GM21723 (cell line): ENCODE results near the gene ZFP90.
A peak's percentile ranks its signal among the peaks of the same experiment; 100 is the strongest.
"Not testable (repeated sequence)": the region's sequence is repeated elsewhere in the genome, so short reads cannot be mapped to it uniquely, and the experiment has no call there.

ENCODE experiments used
- ATAC-seq: cut with Tn5 transposase; IDR thresholded peaks from one replicate; pipeline ENCODE4 v1.9.1; 2021; ENCODE audit warnings: mild to moderate bottlenecking, moderate library complexity; ENCODE audit not compliant: unreplicated experiment

Gene ZFP90

DNA sequence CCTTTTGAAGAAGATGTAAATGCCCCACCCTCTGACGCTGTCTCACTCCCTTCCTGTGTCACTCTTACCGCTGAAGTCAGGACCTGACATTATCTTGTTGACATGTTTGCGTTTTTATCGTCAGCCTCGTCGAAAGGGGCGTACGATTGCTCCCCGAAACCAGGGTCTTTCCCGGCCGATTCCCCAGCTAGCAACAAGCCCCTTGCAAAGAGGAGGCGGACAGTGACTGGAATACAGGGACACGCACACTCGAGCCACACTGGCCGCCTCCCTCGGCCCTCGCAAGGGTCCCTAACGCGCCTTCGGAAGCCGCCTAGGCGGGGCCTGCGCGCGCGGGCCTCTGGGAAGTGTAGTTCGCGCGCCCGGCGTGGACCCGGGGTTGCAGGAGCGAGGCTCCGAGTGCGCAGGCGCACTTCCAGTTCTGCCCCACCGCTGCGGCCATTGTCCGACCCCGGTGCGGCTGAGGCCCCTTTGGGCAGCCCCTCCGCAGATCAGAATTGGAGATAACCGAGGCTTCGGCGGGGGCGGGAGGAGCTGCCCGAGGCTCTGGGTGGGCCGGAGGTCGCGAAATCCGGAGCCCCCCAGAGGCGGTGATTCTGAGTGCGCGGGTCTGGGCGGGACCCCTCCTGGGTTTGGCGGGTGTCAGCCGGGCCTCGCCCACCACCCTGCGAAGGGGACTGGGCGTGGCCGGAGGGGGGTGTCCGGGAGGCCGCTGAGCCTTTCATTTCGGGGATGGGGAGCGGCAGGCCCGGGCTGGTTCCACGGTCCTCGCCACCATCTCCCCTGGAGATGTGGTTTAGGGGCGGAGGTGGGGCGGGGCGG lies at the start of gene ZFP90:
ZFP90 (plus strand) TSS at position 412 of the 822 bp plus-strand sequence. CDS start 502 bp downstream, outside the sequence.
- peak; percentile 81 for ATAC-seq

DNA sequence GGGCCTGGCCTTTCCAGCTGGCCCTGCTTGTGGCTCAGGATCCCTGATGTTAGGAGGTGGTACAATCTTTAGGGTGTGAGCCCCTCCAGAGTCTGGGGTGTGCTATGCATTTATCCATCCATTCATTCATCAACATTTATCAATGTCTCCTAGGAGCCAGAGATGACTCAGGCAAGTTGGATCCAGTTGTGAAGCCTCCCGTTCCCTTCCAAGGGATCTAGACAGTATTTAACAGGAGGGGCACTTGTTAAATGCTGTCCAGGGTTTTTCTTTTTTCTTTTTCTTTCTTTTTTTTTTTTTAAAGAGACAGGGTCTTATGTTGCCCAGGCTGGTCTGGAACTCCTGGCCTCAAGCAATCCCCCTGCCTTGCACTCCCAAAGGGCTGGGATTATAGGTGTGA lies 48.7 kb upstream of the ZFP90 start:
- no peak for ATAC-seq

DNA sequence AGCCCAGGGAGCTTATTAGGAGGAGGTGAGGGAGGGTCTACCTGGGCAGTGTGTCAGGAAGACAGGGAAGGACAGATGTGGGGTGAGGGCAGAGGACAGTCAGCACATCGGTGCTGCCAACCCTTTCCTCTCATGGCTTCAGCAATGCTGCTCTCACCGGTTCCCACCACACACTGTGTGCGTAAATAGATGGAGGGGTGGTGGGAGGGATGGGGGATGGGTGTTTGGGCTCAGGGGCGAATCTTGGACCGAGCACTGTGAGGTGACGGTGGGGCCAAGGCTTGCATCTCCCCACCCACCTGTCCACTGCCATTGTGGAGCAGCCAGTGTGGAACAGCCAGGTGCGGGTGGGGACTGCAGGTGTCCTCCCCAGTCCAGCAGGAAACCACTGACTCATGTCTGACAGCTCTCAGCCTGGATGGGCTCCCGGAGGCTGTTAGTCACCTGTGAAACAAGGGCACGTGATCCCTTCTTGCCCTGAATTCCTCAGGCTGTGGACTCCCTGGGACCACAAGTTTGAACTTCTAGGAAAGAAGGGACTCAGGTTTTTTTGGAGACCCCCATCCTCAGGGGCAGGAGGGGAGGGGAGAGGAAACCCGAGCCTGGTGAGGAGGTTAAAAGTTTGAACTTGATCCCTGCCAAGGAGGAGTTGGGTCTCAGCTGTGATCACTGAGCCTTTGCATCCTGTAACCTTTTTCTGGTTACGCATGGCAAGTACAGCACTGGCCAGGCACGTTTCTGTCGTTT lies 48.1 kb upstream of the ZFP90 start:
- no peak for ATAC-seq

DNA sequence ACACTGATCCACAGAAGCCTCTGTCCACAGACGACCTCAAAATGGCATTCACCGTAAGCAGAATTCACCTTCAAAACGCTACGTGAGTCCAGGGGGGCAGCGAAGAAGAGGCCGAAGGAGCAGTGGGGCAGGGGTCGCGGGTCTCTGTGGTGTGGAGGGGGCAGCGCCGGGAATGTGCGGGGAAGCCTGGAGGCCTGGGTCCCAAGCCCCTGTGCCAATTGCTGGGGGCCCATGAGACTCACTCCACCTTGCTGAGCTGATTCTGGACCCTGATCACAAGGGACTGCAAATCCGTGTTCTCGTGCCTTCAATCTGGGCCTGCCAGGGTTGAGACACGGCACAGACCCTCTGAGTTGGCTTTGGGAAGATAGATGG lies 47.5 kb upstream of the ZFP90 start:
- no peak for ATAC-seq

DNA sequence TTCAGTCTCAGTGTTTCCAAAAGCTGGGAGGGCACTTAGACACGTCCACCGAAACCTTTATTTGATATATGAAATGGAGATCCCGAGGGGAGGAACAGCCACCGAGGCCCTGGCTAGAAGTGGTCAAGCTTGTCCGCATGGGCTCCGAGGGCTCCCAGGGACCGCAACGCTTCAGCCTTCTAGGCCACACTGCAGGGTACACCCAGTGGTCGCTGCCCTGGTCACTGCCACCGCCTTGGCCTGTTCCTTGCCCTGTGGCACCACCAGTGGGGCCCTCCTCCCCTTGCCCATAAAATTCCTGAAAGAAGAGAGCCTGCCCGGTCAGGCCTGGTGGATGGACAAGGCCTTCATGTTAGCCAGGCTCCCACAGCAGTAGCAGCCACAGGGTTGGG lies 46.9 kb upstream of the ZFP90 start:
- no peak for ATAC-seq

DNA sequence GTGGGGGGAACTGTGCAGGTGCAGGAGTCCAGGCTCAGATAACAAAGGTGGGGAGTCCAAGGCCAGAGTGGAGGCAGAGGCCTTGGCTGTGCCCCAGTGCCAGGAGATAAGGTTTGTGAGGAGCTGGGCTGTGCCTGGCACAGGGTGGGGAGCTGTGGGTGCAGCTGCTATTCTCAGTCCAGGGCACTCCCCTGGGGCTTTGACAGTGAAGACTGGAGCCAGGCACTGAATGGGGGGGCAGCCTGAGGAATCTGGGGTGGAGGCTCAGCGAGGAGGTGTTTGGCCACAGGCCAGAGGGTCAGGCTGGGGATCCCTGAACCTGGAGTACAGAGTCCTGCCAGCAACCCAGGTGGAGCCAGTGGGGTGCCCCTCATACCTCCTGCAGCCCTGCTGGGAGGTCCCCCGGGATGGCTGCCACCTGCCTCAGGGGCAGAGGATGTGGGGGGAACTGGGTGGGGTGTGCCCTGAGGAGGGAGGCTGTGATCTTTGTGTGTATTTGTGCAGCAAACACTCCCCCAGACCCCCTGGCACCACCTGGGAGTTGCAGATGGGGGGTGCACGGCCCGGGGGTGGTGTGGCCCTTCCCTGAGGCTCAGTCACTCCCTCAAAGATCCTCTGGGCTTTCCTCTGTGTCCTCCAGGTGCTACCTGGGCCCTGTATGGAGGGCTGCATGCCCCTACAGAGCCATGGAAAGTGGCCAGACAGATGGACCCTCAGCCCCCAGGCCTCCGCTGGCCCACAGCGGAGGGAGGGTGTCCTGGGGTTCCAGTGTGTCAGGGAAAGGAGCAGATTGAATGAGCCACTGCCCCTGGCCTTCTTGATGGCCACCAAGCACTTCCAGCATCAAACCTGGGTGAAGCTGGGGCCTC lies 46.3 kb upstream of the ZFP90 start:
- ATAC-seq = no peak

DNA sequence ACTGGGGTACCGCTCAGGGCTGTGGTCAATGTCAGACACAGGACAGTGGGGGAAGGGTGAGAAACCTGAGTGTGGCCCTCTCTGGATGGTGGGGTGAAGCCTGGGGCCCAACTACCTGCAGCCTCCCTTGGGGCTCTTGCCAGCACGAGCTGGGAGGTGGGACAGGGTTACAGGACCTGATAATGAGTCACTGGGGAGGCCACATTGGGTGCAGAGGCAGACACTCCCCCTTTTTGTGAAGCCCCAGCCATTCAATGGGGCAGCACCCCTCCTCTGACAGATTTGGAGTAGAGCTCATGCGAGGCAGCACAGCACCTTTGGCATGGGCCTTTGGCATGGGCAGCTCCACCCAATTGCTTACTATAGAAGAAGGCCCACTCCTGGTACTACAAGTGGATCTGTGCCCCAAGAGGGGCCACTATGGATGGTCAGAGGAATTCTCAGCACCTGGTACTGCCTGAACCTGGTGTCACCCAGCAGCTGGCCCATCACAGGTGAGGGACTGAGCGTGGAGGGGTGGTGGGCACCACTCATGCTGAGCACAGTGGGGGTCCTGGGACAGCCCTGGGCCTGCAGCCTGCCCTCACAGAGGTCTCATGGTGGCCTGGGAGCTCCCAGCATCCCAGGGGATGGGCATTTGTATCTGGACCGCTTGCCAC lies 45.5 kb upstream of the ZFP90 start:
- no peak for ATAC-seq

DNA sequence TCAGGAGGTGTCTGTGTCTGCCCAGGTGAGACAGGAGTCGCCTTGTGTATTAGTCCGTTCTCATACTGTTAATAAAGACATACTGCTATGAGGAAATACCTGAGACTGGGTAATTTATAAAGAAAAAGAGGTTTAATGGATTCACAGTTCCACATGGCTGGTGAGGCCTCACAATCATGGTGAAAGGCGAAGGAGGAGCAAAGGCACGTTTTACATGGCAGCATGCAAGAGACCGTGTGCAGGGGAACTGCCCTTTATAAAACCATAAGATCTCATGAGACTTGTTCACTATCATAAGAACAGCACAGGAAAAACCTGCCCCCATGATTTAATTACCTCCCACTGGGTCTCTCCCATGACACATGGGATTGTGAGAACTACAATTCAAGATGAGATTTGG lies 44.8 kb upstream of the ZFP90 start:
- ATAC-seq = not testable (repeated sequence)

DNA sequence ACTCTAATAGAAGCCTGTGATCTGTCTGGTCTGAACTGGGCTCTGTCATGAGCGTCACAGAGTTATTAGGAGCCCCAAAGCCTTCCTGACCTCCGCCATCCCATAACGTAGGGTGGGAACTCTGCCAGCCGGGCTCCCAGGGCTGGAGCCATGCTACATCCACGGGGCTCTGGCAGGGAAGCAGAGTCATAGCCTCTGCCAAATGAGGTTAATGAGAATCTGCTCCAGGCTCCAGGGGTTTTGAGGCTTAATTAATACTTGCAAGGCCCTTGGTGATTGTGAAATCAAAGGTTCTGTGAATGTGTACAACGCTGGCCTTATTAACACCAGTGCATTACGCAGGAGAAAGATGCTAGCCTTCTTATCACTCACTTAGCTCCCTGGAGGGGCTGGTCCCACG lies 42.4 kb upstream of the ZFP90 start:
- ATAC-seq = no peak

DNA sequence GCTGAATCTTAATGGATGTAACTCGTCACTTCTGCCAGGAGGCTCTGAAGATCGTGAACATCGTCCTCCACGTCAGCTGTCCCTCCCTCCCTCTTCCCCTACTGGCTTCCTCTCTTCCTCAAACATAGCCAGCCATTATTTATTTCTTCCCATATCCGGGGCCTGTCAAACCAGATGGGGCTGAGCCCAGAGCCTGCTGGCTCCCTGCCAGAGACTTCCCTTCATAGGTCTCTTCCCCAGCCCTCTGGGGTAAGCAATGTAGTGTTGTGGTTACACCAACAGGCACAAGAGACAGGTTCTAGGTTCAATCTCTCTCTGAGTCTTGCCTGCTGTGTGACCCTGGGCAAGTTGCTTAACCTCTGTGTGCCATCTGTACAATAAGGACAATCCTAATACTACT lies 40.1 kb upstream of the ZFP90 start:
- no peak for ATAC-seq

DNA sequence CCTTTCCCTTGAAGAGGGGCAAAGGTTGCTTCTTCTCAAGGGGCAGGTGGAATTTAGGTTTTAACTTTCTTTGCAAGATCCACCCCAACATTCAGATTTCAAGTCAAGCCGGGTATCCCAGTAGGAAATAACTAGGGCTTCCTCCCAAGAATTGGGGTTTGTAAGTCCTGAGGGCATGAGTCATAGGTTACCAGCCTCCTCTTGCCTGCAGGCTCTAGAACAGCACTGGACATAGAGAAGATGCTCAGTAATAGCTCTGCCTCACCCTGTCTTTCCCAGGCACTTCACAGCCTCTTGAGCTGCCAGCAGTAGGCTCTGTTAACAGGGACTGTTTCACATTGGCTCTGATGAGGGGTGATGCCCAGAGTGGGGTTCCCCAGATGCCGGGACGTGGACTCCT lies 35.8 kb upstream of the ZFP90 start:
- ATAC-seq = no peak

DNA sequence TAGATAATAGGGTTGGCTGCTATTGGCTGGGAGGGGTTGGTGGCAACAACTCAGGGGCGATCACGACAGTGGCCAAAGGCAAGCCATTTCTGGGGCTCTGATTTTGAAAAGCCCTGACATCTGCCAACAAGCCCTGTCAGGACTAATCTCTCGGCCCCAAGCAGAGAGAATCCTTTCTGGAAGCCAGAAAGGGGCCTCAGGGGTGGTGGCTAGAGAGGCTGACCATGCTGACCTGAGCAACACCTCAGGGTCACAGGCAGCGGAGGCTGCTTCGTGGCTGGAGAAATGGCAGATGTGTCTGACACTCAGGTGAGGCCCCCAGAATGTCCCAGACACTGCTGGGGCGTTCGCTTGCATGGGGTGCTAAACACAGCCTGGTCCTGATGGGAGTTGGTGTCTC lies 35.0 kb upstream of the ZFP90 start:
- ATAC-seq = no peak

DNA sequence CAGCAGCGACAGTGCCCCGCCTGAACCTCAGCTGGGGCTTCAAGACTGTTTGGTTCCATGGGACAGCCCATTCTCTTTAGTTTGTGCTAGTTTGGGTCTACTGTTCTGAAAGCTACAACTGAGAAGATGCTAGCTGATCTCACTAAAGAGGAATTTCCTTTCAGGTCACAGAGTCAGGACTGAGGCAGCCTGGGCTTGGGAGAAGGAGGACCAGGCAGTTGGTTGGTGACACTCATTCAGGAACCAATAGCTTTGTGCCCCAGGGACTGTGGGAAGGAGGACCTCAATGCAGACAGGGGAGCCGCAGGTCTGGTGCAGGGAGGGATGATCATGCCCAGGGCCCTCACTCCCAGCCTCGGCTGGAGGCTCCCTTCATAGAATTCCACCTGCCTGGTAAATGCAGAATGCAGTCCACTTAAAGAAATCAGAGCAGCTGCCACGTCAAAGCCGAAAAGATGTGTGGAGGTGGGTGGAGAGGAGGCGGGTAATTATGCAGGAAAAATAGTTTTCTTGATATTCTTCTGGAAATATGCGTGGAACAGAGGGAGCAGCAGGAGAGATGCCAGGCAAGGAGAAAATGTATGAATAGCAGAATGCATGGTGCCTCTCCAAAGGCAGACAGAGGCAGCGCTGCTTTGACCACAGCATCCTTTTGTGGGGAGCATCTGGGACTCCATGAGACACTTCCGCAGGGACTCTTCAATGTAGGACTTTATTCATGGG lies 32.6 kb upstream of the ZFP90 start:
- ATAC-seq = no peak

DNA sequence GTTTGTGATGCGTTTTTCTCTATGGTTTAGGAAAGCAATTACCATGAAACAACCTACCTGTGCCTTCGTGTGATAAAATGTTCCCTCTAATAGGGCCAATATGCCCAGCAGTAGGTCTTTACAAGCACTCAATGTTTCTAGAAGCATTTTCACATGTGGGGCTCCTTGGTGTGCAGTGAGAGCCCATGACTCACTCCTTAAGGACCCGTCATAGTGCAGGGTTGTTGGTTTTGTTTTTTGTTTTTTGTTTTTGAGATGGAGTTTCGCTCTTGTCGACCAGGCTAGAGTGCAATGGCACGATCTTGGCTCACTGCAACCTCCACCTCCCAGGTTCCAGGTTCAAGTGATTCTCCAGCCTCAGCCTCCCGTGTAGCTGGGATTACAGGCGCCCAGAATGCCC lies 31.1 kb upstream of the ZFP90 start:
- ATAC-seq = no peak

DNA sequence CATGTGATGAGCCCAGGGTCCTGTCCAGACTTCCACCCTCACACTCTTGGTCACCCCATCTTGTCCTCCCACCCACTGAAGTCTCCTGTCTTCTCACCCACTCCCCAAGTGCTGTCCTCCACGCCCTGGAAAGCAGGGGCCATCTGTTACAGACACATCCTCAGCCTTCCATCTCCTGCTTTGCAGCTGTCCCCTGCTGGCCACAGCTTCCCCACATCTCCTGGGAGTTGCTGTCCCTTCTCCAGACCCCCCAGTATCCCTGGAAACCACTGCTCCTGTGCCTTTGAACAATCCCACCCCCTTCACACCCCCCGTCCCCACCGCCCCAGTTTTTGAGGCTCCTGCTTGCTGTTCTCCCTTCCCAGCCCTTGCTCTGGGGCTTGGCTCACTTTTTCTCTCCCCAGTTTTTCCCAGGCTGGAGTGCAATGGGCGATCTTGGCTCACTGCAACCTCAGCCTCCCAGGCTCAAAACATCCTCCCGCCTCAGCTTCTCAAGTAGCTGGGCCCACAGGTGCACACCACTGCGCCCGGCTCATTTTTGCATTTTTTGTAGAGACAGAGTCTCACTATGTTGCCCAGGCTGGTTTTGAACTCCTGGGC lies 30.4 kb upstream of the ZFP90 start:
- ATAC-seq = no peak

DNA sequence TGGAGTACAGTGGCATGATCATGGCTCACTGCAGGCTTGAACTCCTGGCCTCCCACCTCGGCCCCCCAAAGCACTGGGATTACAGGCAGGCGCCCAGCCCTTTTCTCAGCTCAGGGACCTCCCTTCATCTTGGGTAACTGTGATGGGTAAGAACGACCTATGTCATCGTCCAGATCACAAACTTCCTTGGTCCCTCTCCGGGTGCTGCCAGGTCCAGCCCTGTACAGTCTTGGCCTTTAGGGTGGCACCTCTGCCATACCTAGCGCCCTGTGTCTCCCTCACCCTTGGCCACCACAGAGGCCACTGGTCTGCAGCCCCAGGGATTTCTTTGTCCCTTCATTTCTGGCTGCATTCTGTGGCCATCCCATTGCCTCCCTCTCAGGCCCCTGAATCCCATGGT lies 29.7 kb upstream of the ZFP90 start:
- ATAC-seq = no peak

DNA sequence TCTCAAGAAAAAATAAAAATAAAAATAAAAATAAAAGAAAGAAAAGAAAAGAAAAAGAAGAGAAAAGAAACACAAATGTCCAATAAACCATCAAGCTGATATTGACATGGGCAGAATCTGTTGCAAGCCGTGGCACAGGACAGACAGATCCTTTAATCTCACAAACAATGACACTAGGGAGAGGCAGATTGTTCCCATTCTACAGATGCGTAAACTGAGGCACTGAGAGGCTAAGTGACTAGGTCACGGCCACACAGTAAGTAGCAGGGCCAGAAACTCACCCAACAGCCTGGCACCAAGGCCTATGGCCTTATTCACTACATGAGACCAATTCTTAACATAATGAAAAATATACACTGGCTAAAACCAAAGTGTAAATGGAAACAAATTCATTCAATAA lies 28.3 kb upstream of the ZFP90 start:
- no peak for ATAC-seq

DNA sequence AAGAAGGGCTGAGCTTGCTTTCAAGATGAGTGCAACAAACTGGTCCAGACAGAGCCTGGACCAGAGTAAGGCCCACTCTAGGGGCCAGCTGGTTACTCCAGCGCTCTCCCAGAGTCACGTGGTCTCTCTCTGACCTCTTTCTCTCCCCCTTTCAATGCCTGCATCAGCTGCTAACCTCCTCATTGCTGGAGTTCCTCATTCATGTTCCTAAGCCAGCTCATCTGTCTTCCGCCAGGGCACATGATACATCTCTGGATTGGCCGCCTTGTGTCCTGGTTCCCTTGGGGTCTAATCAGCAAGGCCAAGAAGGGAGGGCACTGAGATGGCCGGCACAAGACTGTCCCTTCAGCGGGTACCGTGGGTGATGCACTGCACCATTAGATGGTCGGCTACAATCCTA lies 26.9 kb upstream of the ZFP90 start:
- ATAC-seq = no peak

DNA sequence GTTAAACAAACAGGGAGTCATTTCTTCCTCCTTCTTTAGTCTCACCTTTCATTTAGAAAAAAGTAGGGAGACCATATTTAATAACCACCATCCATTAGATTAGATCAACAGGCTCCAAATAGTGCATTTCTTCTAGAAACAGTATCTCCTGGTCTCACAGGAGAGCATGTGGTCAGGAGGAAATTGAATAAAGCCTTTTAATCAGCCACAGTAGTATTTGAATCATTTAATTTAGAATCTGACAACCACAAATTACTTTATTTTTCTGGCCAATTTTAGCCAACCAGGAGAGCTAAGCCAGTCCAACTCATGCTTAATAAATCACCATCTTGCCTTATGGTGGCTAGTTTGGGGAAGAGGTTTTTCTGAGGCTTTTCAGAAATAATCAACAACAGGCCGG lies 26.3 kb upstream of the ZFP90 start:
- no peak for ATAC-seq

DNA sequence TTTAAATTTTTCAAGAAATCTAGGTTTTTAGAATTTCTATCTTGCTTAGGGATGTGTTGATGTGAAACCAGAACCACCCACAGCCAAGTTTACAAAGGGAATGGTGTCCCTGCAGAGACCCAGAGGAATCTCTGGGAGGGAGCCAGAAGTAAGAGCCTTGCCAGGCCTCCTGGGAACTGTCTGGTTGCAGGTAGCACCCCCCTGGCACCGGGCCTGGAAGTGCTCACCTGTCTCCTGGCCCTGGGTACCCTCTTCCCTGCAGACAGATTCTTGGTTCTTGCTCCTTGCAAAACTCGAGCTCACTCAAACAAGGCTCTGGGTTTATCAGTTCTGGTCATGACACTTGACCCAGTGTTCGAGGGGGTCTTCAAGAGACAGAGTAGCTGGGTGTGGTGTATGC lies 24.6 kb upstream of the ZFP90 start:
- ATAC-seq = no peak
